HCT116 (cell line): ENCODE measurements around the gene S1PR2. TPM values are rescaled to one million over a fixed set of nuclear protein-coding genes. Genes with fewer than 3 reads are reported as not detected.

Source experiments
- ATAC-seq: fragments of 200-7000 bp; cut with Tn5 transposase; 2 replicates; pipeline ENCODE4 v1.9.1; 2020; ENCODE audit warnings: mild to moderate bottlenecking, moderate library complexity
- BruUV-seq: library from RNA; stranded (reverse); fragments of 400-500 nt; replicated peaks from 2 replicates; lab custom pipeline; 2021; lab: Mats Ljungman, UMichigan
- CTCF ChIA-PET: fragments of 300-600 bp; sonication (Branson Sonifier 250); formaldehyde crosslinking; loops from one replicate; lab custom pipeline; 2021; ENCODE audit warnings: antibody characterized with exemption; lab: Charles Lee
- POLR2A ChIA-PET: fragments of 300-600, 350-600 bp; sonication (Branson Sonifier 250); formaldehyde crosslinking; loops from one replicate; lab custom pipeline; 2021; ENCODE audit warnings: antibody characterized with exemption; lab: Charles Lee
- RAD21 ChIA-PET, 2 experiments: fragments of 300-600 bp; sonication (Branson Sonifier 250); formaldehyde crosslinking; loops; one replicate each; lab custom pipeline; 2023; ENCODE audit warnings: low total read pairs in 2 of 2; ENCODE audit not compliant: uncharacterized antibody in 2 of 2, unreplicated experiment in 2 of 2, low non-redundant PET in 1 of 2; lab: Charles Lee
- DNase-seq: peaks from one replicate; pipeline ENCODE4 v3.0.0-alpha.2; 2010; ENCODE audit warnings: low read depth, low spot score
- H2AFZ ChIP-seq: fragments of 200-600 bp; shearing (Covaris generic), sonication (generic); 2 replicates; pipeline ENCODE4 v1.6.1; 2017; ENCODE audit warnings: low read depth, mixed run types, mixed read lengths, antibody characterized with exemption, low read length; ENCODE audit not compliant: poor library complexity, severe bottlenecking
- H3K27ac ChIP-seq: 2 replicates; pipeline ENCODE4 v1.5.1; 2012; ENCODE audit warnings: low read depth, low read length
- H3K27me3 ChIP-seq: fragments of 200-600 bp; sonication (generic); 2 replicates; pipeline ENCODE4 v1.6.1; 2016; ENCODE audit warnings: mixed run types, low read length, mixed read lengths; ENCODE audit not compliant: insufficient read depth
- H3K36me3 ChIP-seq, 2 experiments: fragments of 200-500 bp in 1 of 2; fragments of 200-600 bp in 1 of 2; sonication (Bioruptor generic) in 1 of 2; sonication (generic) in 1 of 2; 2 replicates each; pipeline versions ENCODE4 v1.5.1 to v1.6.1; 2014 to 2016; ENCODE audit warnings: low read length in 2 of 2, inconsistent platforms in 1 of 2, mixed read lengths in 1 of 2, mixed run types in 1 of 2; ENCODE audit not compliant: insufficient read depth in 2 of 2, control insufficient read depth in 1 of 2
- H3K4me1 ChIP-seq, 2 experiments: fragments of 200-600 bp in 1 of 2; sonication (generic) in 1 of 2; 2 replicates each; pipeline versions ENCODE4 v1.5.1 to v1.6.1; 2012 to 2017; ENCODE audit warnings: low read length in 2 of 2, inconsistent platforms in 1 of 2, mild to moderate bottlenecking in 1 of 2, mixed read lengths in 1 of 2, mixed run types in 1 of 2, moderate library complexity in 1 of 2; ENCODE audit not compliant: insufficient read depth in 2 of 2, control insufficient read depth in 1 of 2
- H3K4me2 ChIP-seq: fragments of 200-600 bp; sonication (generic); 2 replicates; pipeline ENCODE4 v1.6.1; 2017; ENCODE audit warnings: mixed run types, low read length, mixed read lengths
- H3K4me3 ChIP-seq, 2 experiments: fragments of 200-600 bp in 1 of 2; sonication (generic) in 1 of 2; replicated peaks in 1 of 2; 2 replicates each; pipeline ENCODE4 v1.5.1; 2011 to 2016; ENCODE audit warnings: low read length in 2 of 2, control low read depth in 1 of 2, low read depth in 1 of 2, mild to moderate bottlenecking in 1 of 2, mixed read lengths in 1 of 2, mixed run types in 1 of 2
- H3K79me2 ChIP-seq: fragments of 200-600 bp; sonication (generic); 2 replicates; pipeline ENCODE4 v1.6.1; 2017; ENCODE audit warnings: mild to moderate bottlenecking, mixed run types, low read length, moderate library complexity, mixed read lengths; ENCODE audit not compliant: insufficient read depth
- H3K9ac ChIP-seq: fragments of 200-600 bp; sonication (generic); 2 replicates; pipeline ENCODE4 v1.6.1; 2016; ENCODE audit warnings: low read length, mixed read lengths
- H3K9me2 ChIP-seq: fragments of 200-600 bp; sonication (generic), shearing (Covaris generic); 2 replicates; pipeline ENCODE4 v1.6.1; 2017; ENCODE audit warnings: mixed run types, mild to moderate bottlenecking, moderate library complexity; ENCODE audit not compliant: insufficient read depth
- H3K9me3 ChIP-seq, 2 experiments: fragments of 200-500 bp in 1 of 2; fragments of 200-600 bp in 1 of 2; sonication (Bioruptor generic) in 1 of 2; sonication (generic) in 1 of 2; 2 replicates each; pipeline ENCODE4 v1.6.1; 2014 to 2017; ENCODE audit warnings: low read length in 2 of 2, mixed read lengths in 2 of 2, inconsistent platforms in 1 of 2, low read depth in 1 of 2, mild to moderate bottlenecking in 1 of 2, mixed run types in 1 of 2, moderate library complexity in 1 of 2; ENCODE audit not compliant: control insufficient read depth in 1 of 2, insufficient read depth in 1 of 2
- H4K20me1 ChIP-seq: fragments of 200-600 bp; sonication (generic), shearing (Covaris generic); 2 replicates; pipeline ENCODE4 v1.6.1; 2017; ENCODE audit warnings: mixed run types, mild to moderate bottlenecking, moderate library complexity; ENCODE audit not compliant: insufficient read depth
- ATF3 ChIP-seq: IDR thresholded peaks from 2 replicates; pipeline ENCODE4 v1.6.1; 2012
- CBX3 ChIP-seq: IDR thresholded peaks from 2 replicates; pipeline ENCODE4 v1.6.1; 2012; ENCODE audit warnings: low read depth
- CEBPB ChIP-seq: IDR thresholded peaks from 2 replicates; pipeline ENCODE4 v1.6.1; 2012; ENCODE audit warnings: low read depth
- EGR1 ChIP-seq: IDR thresholded peaks from 2 replicates; pipeline ENCODE4 v1.6.1; 2012; ENCODE audit warnings: low read depth
- EZH2phosphoT487 ChIP-seq: fragments of 200-600 bp; IDR thresholded peaks from 2 replicates; pipeline ENCODE4 v1.6.1; 2018; ENCODE audit warnings: antibody characterized with exemption, borderline replicate concordance
- FOSL1 ChIP-seq: IDR thresholded peaks from 2 replicates; pipeline ENCODE4 v1.6.1; 2012; ENCODE audit warnings: low read depth
- MAX ChIP-seq: IDR thresholded peaks from 2 replicates; pipeline ENCODE4 v1.6.1; 2012
- POLR2A ChIP-seq: IDR thresholded peaks from 2 replicates; pipeline ENCODE4 v1.7.0; 2011; ENCODE audit warnings: borderline replicate concordance; ENCODE audit not compliant: insufficient read depth, insufficient read length; ENCODE audit errors: extremely low read depth
- POLR2AphosphoS5 ChIP-seq: IDR thresholded peaks from 2 replicates; pipeline ENCODE4 v1.6.1; 2011; ENCODE audit warnings: mild to moderate bottlenecking, low read depth, low read length, moderate library complexity
- RAD21 ChIP-seq: IDR thresholded peaks from 2 replicates; pipeline ENCODE4 v1.6.1; 2012; ENCODE audit warnings: low read depth, mild to moderate bottlenecking
- REST ChIP-seq: IDR thresholded peaks from 2 replicates; pipeline ENCODE4 v1.6.1; 2012; ENCODE audit warnings: low read depth
- SIN3A ChIP-seq: IDR thresholded peaks from 2 replicates; pipeline ENCODE4 v1.6.1; 2012; ENCODE audit warnings: low read depth
- SP1 ChIP-seq: IDR thresholded peaks from 2 replicates; pipeline ENCODE4 v1.6.1; 2012; ENCODE audit warnings: low read depth
- TCF7L2 ChIP-seq: IDR thresholded peaks from 2 replicates; pipeline ENCODE4 v1.7.0; 2011; ENCODE audit warnings: borderline replicate concordance, inconsistent platforms; ENCODE audit not compliant: insufficient read depth, insufficient read length; ENCODE audit errors: extremely low read depth
- ZFX ChIP-seq: fragments of 450-650 bp; IDR thresholded peaks from 2 replicates; pipeline ENCODE4 v1.6.1; 2017
- ZNF274 ChIP-seq: fragments of 200-500 bp; sonication (Bioruptor generic); IDR thresholded peaks from 2 replicates; pipeline ENCODE4 v1.6.1; 2014; ENCODE audit warnings: mild to moderate bottlenecking, low read depth, low read length, inconsistent platforms
- intact Hi-C: fragments of 100-400 bp; cut with micrococcal nuclease; formaldehyde crosslinking; loops from 2 replicates; pipeline ENCODE4 v1.10.0; 2022
- total RNA-seq: library from RNA; stranded (reverse); gene quantifications from one replicate; pipeline ENCODE4 v1.2.1, GENCODE V29; 2021; ENCODE audit not compliant: unreplicated experiment

The S1PR2 gene
- total RNA-seq, 1 experiment from 2014 or later, result 6.1 TPM

- Histone ChIP-seq H3K27me3 (no peaks in the 10 kb centered on the region), H3K9me3 (no peaks in the 10 kb centered on the region), H2AFZ (peak within 1 kb of the TSS; percentile 85), H3K27ac (peak within 1 kb of the TSS; percentile 28; the same call in 1 of the 2 replicates), H3K79me2 (no peaks in the 10 kb centered on the region), H3K9me2 (no peaks in the 10 kb centered on the region), H3K9ac (peak within 1 kb of the TSS; percentile 50), H3K4me3 (peak within 1 kb of the TSS; percentile 33 to 49), H3K36me3 (peaks cover 0 to 4% of the 10 kb centered on the region in 2 experiments; a peak in 2 of 4 replicates), H3K4me1 (peaks cover 7 to 22% of the 10 kb centered on the region in 2 experiments; a peak in 3 of 4 replicates), H3K4me2 (peak within 1 kb of the TSS; percentile 79), H4K20me1 (no peaks in the 10 kb centered on the region)
- TF ChIP-seq ZNF274 (no peak), SIN3A (no peak), CEBPB (no peak), CBX3 (no peak), RAD21 (no peak), ATF3 (no peak), FOSL1 (no peak), REST (no peak), POLR2AphosphoS5 (peak; percentile 56), EZH2phosphoT487 (no peak), MAX (peak; percentile 89), EGR1 (no peak), POLR2A (no peak), SP1 (no peak), ZFX (peak; percentile 5; the same call in 1 of the 2 replicates), TCF7L2 (no peak)
- ATAC-seq (peak; percentile 59), DNase-seq (no peak)
- intact Hi-C loops, result no loop called here
- ChIA-PET CTCF (interaction anchor here (0.8 to 7.2 kb wide), 5 partner anchors 9 to 121 kb away, joined by 3 to 131 read pairs (median 5); partner anchors contain the start of gene RAVER1), RAD21 (interaction anchor here (0.6 to 3.2 kb wide), 8 partner anchors 11 to 120 kb away, joined by 3 to 31 read pairs (median 4); partner anchors contain the start of genes ICAM5 (in 1 of the 2) and TYK2 (in 1 of the 2)), POLR2A (no interaction called here)
- BruUV-seq, result TSS peak; percentile 73
Observed at GRCh38 chr19:10270616-10271394, 39.7 kb upstream of the S1PR2 start, which contains the start of gene ICAM1. Gene ICAM1 (plus strand): TSS chr19:10271120. CDS start chr19:10271160, 40 bp downstream.
